ENCODE data around the gene NEGR1.

NEGR1 gene

GRCh38 chr1:71532343-71532742 lies 750.0 kb downstream of the NEGR1 start:
- no peak for DNase-seq

GRCh38 chr1:71526824-71527223 lies 755.5 kb downstream of the NEGR1 start:
- no peak for DNase-seq

DNA sequence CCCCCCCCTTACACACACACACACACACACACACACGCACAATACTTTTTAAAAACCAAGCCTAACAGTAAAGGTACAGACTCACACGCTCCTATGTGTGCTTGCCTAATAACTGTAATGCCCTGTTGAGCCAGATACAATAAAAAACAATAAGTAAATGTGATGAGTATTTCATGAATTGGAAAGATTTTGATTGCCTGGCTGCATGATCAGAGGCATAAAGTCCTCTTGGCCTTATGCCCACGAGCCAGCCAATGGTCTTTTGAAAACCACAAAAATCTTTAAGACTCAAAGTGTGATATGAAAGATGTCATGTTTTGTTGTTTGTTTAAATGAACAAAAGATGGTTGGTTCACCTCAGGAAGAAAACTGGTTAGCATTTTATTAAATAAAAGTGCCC lies 759.6 kb downstream of the NEGR1 start:
- no peak for DNase-seq

DNA sequence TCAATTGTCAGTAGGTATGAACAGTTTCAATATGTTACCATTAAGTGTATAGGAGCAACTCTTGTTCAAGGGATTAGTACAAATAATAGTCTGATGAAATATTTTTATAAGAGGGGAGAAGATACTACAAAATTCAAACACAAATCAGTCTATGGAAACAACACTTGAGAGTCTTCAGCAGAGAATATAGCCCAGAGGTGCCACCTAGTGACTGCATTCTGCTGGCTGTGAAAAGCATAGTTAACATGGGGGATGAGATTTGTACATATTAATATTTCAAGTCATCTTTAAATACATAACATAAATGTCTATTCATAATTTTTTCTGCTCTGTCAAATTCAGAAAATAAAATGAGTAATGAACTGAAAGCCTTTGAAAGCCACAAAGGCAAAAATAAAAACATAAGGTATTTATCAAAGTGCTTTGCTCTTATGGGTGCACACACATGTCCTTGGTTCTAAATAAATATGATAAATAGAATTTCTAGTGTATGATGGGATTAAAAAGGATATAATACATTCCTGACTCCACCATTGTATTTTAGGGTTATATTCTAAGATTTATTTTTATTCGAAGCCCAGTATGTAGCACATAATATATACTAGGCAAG lies 760.6 kb downstream of the NEGR1 start:
- DNase-seq = peak; percentile 0

GRCh38 chr1:71511505-71511904 lies 770.8 kb downstream of the NEGR1 start:
- DNase-seq = no peak

GRCh38 chr1:71510725-71511124 lies 771.6 kb downstream of the NEGR1 start:
- DNase-seq = no peak

GRCh38 chr1:71509051-71509595 lies 773.2 kb downstream of the NEGR1 start:
- DNase-seq = no peak

GRCh38 chr1:71502006-71502405 lies 780.3 kb downstream of the NEGR1 start:
- DNase-seq = no peak

GRCh38 chr1:71498542-71498941 lies 783.8 kb downstream of the NEGR1 start:
- no peak for DNase-seq

DNA sequence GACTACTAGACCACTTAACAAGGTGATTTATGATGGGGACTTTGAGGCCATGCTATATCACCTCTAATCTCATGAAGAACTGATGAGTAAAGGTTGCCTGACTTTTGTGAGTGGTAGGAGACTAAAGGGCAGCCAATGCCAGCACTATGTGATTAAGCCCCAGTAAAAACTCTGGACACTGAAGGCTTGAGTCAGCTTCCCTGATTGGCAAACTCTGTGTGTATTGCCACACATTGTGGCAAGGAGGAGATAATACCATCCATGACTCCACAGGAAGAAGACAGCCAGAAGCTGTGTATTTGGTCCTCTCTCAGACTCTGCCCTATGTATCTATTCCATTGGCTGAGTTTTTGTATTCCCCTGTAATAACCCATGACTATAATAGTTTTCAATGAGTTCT lies 788.2 kb downstream of the NEGR1 start:
- no peak for DNase-seq

- DNase-seq = no peak
These were observed 789.9 kb downstream of the NEGR1 start for GRCh38 chr1:71492298-71493041.

DNA sequence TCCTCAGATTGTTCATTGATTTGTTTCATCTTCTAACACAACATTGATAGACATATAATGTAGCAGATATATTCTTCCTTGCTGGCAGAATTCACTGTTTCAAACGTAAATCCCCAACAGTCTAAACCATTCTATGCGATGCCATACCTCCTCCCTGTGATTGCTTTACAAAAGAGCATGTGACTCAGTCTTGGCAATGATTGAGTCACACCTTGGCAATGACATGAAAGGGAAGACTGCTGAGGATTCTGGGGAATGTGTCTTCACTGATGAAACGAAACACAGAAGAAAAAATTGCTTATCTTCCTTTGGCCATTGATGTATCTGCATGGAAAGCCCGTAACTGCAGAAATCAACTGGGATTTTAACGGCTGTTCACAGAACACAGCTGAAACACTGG lies 791.9 kb downstream of the NEGR1 start:
- DNase-seq = no peak

GRCh38 chr1:71488555-71489252 lies 793.6 kb downstream of the NEGR1 start:
- DNase-seq = no peak

DNA sequence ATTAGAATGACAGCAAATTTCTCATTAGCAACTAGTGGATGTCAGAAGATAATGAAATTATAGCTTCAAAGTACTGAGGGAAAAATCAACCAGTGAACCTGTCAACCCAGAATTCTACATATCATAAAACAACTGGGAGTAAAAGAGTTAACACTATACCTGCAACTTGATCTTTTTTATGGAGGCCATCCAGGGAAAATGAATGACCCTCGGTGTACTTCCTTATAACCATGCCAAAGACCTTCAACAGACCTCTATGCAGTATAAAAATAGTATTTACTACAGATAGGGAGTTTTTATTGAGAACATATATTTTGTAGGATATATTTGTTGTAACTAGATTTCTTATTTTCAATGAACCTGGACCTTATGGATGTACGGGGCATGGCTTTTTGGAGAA lies 809.0 kb downstream of the NEGR1 start:
- DNase-seq = no peak

DNA sequence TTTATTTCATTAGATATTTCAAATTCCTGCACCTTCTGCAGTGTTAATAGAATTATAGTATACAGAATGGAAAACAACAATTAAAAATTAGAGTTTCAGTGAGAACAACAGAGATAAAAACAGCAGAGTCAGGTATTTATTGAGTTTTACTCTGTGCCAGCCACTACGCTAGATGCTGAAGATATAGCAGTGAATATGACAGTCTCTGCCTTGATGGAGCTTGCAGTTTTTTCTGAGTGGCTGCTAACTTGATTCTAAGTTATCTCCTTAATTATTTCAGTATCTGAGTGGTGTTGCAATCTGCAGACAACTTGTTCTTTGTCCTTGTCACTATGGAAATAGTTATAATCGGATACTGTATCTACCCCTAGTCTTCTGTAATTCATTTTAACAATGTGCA lies 817.2 kb downstream of the NEGR1 start:
- DNase-seq = no peak

DNA sequence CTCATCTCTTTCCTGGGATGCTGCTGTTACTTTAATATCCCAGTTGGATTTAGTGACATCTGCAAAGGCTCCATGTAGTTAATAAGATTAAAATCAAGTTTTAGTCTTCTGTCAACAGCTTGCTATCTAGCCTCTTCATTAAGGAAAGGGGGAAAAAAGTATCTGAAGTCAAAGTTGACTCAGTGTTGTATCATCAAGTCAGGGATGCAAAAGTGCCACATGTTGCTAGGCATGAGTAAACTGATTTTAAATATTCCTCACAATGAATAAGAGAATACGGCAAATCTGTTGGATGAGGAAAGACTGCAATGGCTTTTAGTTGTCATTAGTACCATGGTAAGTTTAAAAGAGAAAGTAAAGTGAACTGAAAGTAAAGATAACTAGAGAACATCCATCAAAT lies 818.3 kb downstream of the NEGR1 start:
- DNase-seq = no peak

- no peak for DNase-seq
These were observed 819.2 kb downstream of the NEGR1 start for GRCh38 chr1:71463144-71463543.

- DNase-seq = no peak
These were observed 820.1 kb downstream of the NEGR1 start for GRCh38 chr1:71462247-71462646.

DNA sequence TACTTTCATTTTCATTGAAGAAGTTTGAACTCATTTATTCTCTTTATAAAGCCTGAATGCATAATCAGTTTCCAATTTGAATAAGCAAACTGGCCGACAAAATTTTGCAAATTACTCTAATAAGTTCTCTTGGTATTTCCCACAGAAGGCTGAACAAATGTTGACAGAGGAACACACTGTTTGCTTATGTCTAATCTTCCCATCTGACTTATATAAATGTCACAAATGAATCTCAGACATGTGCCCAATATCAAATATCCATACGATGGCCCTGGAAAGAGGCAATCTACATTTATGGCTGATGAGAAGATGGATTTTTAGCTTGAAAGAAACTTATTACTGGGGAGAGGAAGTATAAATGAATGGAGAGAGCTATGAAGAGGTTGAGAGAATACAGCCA lies 820.9 kb downstream of the NEGR1 start:
- DNase-seq = no peak

DNA sequence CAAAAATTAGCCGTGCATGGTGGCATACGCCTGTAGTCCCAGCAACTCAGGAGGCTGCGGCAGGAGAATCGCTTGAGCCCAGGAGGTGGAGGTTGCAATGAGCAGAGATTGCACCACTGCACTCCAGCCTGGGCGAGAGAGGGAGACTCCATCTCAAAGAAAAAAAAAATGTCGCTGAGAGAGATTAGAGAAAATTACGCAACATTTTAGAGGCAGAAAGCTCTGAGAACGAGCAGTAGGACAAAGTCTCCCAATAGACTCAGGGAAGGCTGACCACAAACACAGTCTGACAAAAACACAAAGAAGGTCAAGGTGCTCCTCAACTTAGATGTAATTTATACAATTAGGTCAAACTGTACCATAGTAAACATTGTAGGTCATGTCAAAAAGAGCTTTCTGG lies 833.9 kb downstream of the NEGR1 start:
- no peak for DNase-seq

- no peak for DNase-seq
These were observed 843.7 kb downstream of the NEGR1 start for GRCh38 chr1:71438626-71439025.

- DNase-seq = no peak
These were observed 846.4 kb downstream of the NEGR1 start for GRCh38 chr1:71435951-71436350.

GRCh38 chr1:71434240-71434639 lies 848.1 kb downstream of the NEGR1 start:
- DNase-seq = no peak

DNA sequence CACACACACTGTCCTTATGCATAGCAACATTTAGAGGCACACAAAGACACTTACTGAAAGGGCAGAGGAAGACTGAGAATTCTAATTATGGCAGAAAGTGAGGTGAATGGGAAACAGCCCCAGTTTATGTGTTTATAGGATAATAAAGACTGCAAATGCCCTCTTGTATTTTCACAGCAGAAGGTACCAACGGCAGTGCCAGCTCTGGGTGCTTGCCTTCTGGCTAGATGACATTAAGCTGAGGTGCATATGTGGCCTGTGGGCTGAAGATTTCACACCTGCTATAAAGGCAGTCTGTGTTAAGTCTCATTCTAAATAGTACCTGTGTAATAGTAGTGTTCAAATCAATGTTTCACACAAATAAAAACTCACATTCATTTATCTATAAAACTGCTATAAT lies 854.3 kb downstream of the NEGR1 start:
- DNase-seq = peak; percentile 28

All from NCI-H1092 (cell line).